ENCODE measurements around the gene CDC42BPB. TPM values are rescaled to one million over a fixed set of nuclear protein-coding genes. Genes with fewer than 3 reads are reported as not detected.

CDC42BPB gene
- total RNA-seq, 1 experiment from 2014 or later: 103 TPM

DNA sequence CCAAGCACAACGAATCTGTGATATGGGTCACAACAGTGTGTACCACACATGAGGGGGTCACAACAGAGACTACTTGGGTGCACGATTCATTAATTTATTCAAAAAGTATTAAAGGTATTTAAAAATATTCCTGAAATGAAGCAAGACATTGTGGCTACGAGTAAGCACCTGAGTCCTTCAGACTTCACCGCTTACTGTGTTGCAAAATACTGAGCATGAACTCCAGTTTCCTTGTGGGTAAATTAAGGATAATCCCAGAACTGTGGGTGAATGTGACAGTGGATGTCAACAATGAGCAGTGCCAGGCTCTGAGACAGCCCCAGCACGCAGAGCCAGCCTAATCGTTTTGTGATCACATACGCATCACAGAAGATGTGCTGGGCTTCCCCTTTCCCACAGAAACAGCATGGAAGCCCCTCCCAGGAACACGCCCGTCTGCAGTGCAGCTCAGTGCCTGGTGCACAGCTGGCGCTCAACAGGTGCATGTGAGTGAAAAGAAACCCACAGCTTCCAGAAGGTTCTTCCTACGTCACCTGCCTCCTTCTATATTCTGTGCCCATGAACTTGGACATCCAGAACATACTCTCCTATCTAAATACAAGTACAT, 29.1 kb downstream of the CDC42BPB start:
- no peak overlapping the region for H3K14ac ChIP-seq (ENCODE audit: insufficient read depth, low read length)
- WGBS (ENCODE audit: extremely low coverage, insufficient read length, low lambda C conversion rate): no CpG with 5 or more reads among the region's 11 CpGs
- H3K9me3 Mint-ChIP-seq: peaks cover 6 to 8% of the 10 kb centered on the region in 2 experiments; a peak in 3 of 5 replicates
- H4K91ac ChIP-seq (ENCODE audit: insufficient read length, low read depth, low read length): no peak overlapping the region
- H3K4me1 Mint-ChIP-seq: peaks cover 10 to 24% of the 10 kb centered on the region in 2 experiments
- H2AFZ ChIP-seq (ENCODE audit: low read length): no peak overlapping the region
- H4K8ac ChIP-seq (replicated peaks; ENCODE audit: insufficient read length, low read depth, low read length): no peak overlapping the region
- H3K4me2 ChIP-seq (ENCODE audit: insufficient read depth, insufficient read length, low read length): no peak overlapping the region
- no peak overlapping the region for H2BK12ac ChIP-seq (ENCODE audit: insufficient read length, low read depth, low read length)
- no peak overlapping the region for H2BK15ac ChIP-seq (ENCODE audit: low read depth, low read length)
- peaks cover 3% of the 10 kb centered on the region for H3K79me1 ChIP-seq (ENCODE audit: insufficient read depth, low read depth, low read length, poor library complexity, severe bottlenecking)
- no peaks in the 10 kb centered on the region for H3K9me3 ChIP-seq (ENCODE audit: control insufficient read depth, low read depth, low read length)
- no peaks in the 10 kb centered on the region for H3K4me1 ChIP-seq (ENCODE audit: insufficient read depth, low read length)
- no peak overlapping the region for H3K23ac ChIP-seq (ENCODE audit: insufficient read length, low read depth, low read length)
- H3K18ac ChIP-seq (ENCODE audit: insufficient read length, low read depth, low read length): no peak overlapping the region
- no peak overlapping the region for H3K27ac Mint-ChIP-seq
- H3K4me3 Mint-ChIP-seq: no peak overlapping the region
- no peak overlapping the region for H3K56ac ChIP-seq (ENCODE audit: insufficient read length, low read depth, low read length)
- no peaks in the 10 kb centered on the region for H4K20me1 ChIP-seq (ENCODE audit: control insufficient read depth, insufficient read depth, insufficient read length)
- no peak overlapping the region for H2AK5ac ChIP-seq (ENCODE audit: insufficient read length, low read length)
- H3K36me3 Mint-ChIP-seq (ENCODE audit: insufficient read depth in 1 of 3, low read depth in 3 of 3): peaks cover 9 to 13% (median 9%) of the 10 kb centered on the region in 3 experiments
- H3K27ac ChIP-seq (ENCODE audit: insufficient read length, low read depth, low read length): no peak overlapping the region
- no peak overlapping the region for H2BK5ac ChIP-seq (ENCODE audit: insufficient read length, low read length)
- H3K27me3 ChIP-seq (ENCODE audit: insufficient read depth, low read length): no peaks in the 10 kb centered on the region
- no peak overlapping the region for H3K9ac ChIP-seq (ENCODE audit: extremely low read depth, insufficient read length, low read length)
- H3K79me2 ChIP-seq (ENCODE audit: insufficient read depth, low read length): peaks cover 5% of the 10 kb centered on the region; the same call in 1 of the 2 replicates
- no peak overlapping the region for H2BK120ac ChIP-seq (ENCODE audit: low read depth, low read length, poor library complexity, severe bottlenecking)
- DNase-seq: no peak
- no peaks in the 10 kb centered on the region for H3K23me2 ChIP-seq (ENCODE audit: insufficient read length, low read depth, low read length, poor library complexity, severe bottlenecking)
- H2BK20ac ChIP-seq (ENCODE audit: low read depth, low read length, poor library complexity, severe bottlenecking): no peak overlapping the region
- no peak overlapping the region for H3K4ac ChIP-seq (ENCODE audit: low read depth, low read length)
- TF ChIP-seq, protein P1, sequence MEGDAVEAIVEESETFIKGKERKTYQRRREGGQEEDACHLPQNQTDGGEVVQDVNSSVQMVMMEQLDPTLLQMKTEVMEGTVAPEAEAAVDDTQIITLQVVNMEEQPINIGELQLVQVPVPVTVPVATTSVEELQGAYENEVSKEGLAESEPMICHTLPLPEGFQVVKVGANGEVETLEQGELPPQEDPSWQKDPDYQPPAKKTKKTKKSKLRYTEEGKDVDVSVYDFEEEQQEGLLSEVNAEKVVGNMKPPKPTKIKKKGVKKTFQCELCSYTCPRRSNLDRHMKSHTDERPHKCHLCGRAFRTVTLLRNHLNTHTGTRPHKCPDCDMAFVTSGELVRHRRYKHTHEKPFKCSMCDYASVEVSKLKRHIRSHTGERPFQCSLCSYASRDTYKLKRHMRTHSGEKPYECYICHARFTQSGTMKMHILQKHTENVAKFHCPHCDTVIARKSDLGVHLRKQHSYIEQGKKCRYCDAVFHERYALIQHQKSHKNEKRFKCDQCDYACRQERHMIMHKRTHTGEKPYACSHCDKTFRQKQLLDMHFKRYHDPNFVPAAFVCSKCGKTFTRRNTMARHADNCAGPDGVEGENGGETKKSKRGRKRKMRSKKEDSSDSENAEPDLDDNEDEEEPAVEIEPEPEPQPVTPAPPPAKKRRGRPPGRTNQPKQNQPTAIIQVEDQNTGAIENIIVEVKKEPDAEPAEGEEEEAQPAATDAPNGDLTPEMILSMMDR (conservative IDR thresholded peaks at IDR 0.05): no peak
- no peak overlapping the region for H3T11ph ChIP-seq (ENCODE audit: low read length)
- H4K5ac ChIP-seq (ENCODE audit: insufficient read length, low read depth, low read length): no peak overlapping the region
- no peaks in the 10 kb centered on the region for H3K27me3 Mint-ChIP-seq (ENCODE audit: low read depth)

Measured in H9 (cell line).